Left ventricle myocardium inferior (tissue), 1 donor: ENCODE data around the gene SMYD1. TPM values are rescaled to one million over a fixed set of nuclear protein-coding genes. Genes with fewer than 3 reads are reported as not detected.

ENCODE experiments used
- DNase-seq: peaks from one replicate; pipeline ENCODE4 v3.0.0-alpha.2; 2020
- H3K27ac ChIP-seq: fragments of 200-600 bp; replicated peaks from 2 replicates; pipeline ENCODE4 v1.8.0; 2021
- H3K27me3 ChIP-seq: fragments of 200-600 bp; 2 replicates; pipeline ENCODE4 v1.8.0; 2021; ENCODE audit warnings: low read depth
- H3K36me3 ChIP-seq: fragments of 200-600 bp; 2 replicates; pipeline ENCODE4 v1.8.0; 2021
- H3K4me1 ChIP-seq: fragments of 200-600 bp; 2 replicates; pipeline ENCODE4 v1.8.0; 2021
- H3K4me3 ChIP-seq: fragments of 200-600 bp; 2 replicates; pipeline ENCODE4 v1.8.0; 2021; ENCODE audit warnings: mild to moderate bottlenecking, moderate library complexity
- H3K9me3 ChIP-seq: fragments of 200-600 bp; replicated peaks from 2 replicates; pipeline ENCODE4 v1.8.0; 2021
- intact Hi-C: fragments of 100-400 bp; cut with micrococcal nuclease; formaldehyde crosslinking; loops from one replicate; pipeline ENCODE4 v1.11.0; 2022
- total RNA-seq: library from RNA; stranded (reverse); fragmentation: NEBNext Ultra II Directional; extraction: Animal tissue kit (Norgen Biotek cat#: 25700); gene quantifications from one replicate; pipeline ENCODE4 v1.2.1, GENCODE V29; 2021
- TF ChIP-seq, protein P1 (sequence below): fragments of 200-600 bp; IDR thresholded peaks from 2 replicates; pipeline ENCODE4 v1.8.0; 2021; ENCODE audit warnings: antibody characterized with exemption, mild to moderate bottlenecking, borderline replicate concordance
- donor health status: DM: no; HTN: yes; CAD: no; lungs with severe emphysema.

SMYD1 gene
- total RNA-seq, 1 donor from 2014 or later: 389 TPM

GRCh38 chr2:88027697-88028389, 39.8 kb upstream of the SMYD1 start:
- H3K27ac ChIP-seq: no peak overlapping the region
- H3K36me3 ChIP-seq: peaks cover 63% of the 10 kb centered on the region
- intact Hi-C loops: no loop called here
- no peaks in the 10 kb centered on the region for H3K27me3 ChIP-seq
- no peak overlapping the region for H3K4me3 ChIP-seq
- no peak for DNase-seq
- no peaks in the 10 kb centered on the region for H3K9me3 ChIP-seq
- TF ChIP-seq, protein P1, sequence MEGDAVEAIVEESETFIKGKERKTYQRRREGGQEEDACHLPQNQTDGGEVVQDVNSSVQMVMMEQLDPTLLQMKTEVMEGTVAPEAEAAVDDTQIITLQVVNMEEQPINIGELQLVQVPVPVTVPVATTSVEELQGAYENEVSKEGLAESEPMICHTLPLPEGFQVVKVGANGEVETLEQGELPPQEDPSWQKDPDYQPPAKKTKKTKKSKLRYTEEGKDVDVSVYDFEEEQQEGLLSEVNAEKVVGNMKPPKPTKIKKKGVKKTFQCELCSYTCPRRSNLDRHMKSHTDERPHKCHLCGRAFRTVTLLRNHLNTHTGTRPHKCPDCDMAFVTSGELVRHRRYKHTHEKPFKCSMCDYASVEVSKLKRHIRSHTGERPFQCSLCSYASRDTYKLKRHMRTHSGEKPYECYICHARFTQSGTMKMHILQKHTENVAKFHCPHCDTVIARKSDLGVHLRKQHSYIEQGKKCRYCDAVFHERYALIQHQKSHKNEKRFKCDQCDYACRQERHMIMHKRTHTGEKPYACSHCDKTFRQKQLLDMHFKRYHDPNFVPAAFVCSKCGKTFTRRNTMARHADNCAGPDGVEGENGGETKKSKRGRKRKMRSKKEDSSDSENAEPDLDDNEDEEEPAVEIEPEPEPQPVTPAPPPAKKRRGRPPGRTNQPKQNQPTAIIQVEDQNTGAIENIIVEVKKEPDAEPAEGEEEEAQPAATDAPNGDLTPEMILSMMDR: no peak
- no peaks in the 10 kb centered on the region for H3K4me1 ChIP-seq

- intact Hi-C loops: no loop called here
- no peak overlapping the region for H3K4me3 ChIP-seq
- no peaks in the 10 kb centered on the region for H3K9me3 ChIP-seq
- no peak overlapping the region for H3K27ac ChIP-seq
- H3K27me3 ChIP-seq: no peaks in the 10 kb centered on the region
- DNase-seq: no peak
- no peaks in the 10 kb centered on the region for H3K4me1 ChIP-seq
- TF ChIP-seq, protein P1: no peak
- H3K36me3 ChIP-seq: peaks cover 72% of the 10 kb centered on the region
Measured at GRCh38 chr2:88028931-88029330, 38.7 kb upstream of the SMYD1 start.

DNA sequence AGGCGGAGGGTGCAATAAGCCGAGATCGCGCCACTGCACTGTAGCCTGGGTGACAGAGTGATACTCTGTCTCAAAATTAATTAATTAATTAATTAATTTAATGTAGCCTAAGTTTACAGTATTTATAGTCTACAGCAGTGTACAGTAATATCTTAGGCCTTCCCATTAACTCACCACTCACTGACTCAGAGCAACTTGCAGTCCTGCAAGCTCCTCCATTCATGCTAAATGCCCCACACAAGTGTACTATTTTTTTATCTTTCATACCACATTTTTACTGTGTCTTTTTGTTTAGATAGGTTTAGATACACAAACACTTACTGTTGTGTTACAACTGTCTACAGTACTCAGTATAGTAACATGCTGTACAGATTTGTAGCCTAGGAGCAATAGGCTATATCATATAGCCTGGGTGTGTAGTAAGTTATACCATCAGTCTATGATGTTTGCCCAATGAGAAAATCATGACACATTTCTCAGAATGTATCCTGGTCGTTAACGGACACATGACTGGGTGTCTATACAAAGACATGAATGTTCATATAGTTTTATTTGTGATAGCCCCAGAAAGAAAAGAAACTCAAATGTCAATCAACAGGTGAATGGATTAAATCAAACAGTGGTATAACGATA, 35.4 kb upstream of the SMYD1 start:
- H3K27me3 ChIP-seq: no peaks in the 10 kb centered on the region
- TF ChIP-seq, protein P1: no peak

GRCh38 chr2:88036182-88036581, 31.4 kb upstream of the SMYD1 start:
- Histone ChIP-seq H3K36me3 (peaks cover 46% of the 10 kb centered on the region), H3K4me3 (no peak overlapping the region), H3K4me1 (peaks cover 24% of the 10 kb centered on the region), H3K27me3 (no peaks in the 10 kb centered on the region), H3K9me3 (no peaks in the 10 kb centered on the region), H3K27ac (no peak overlapping the region)
- no peak for DNase-seq
- intact Hi-C loops: no loop called here
- TF ChIP-seq, protein P1: no peak

More for the DNA sequence above, 35.4 kb upstream of the SMYD1 start:
- H3K27ac ChIP-seq: no peak overlapping the region
- H3K9me3 ChIP-seq: no peaks in the 10 kb centered on the region
- peaks cover 85% of the 10 kb centered on the region for H3K36me3 ChIP-seq
- intact Hi-C loops: no loop called here
- peaks cover 9% of the 10 kb centered on the region for H3K4me1 ChIP-seq
- no peak for DNase-seq
- H3K4me3 ChIP-seq: no peak overlapping the region

- peaks cover 42% of the 10 kb centered on the region for H3K36me3 ChIP-seq
- TF ChIP-seq, protein P1: no peak
- no peaks in the 10 kb centered on the region for H3K9me3 ChIP-seq
- H3K4me3 ChIP-seq: no peak overlapping the region
- H3K27me3 ChIP-seq: no peaks in the 10 kb centered on the region
- no peak for DNase-seq
- H3K27ac ChIP-seq: no peak overlapping the region
- intact Hi-C loops: no loop called here
- H3K4me1 ChIP-seq: peaks cover 28% of the 10 kb centered on the region
Measured at GRCh38 chr2:88036606-88037005, 31.0 kb upstream of the SMYD1 start.
